NCI-H146 treated with DMSO at 0.1 percent for 48 hours (cell line): ENCODE measurements around the gene SNRPA1.
A peak's percentile ranks its signal among the peaks of the same experiment; 100 is the strongest.

ENCODE experiments used
- DNase-seq: peaks from one replicate; lab custom pipeline; 2025; ENCODE audit not compliant: unreplicated experiment; lab: John Stamatoyannopoulos, UW

The SNRPA1 gene

DNA sequence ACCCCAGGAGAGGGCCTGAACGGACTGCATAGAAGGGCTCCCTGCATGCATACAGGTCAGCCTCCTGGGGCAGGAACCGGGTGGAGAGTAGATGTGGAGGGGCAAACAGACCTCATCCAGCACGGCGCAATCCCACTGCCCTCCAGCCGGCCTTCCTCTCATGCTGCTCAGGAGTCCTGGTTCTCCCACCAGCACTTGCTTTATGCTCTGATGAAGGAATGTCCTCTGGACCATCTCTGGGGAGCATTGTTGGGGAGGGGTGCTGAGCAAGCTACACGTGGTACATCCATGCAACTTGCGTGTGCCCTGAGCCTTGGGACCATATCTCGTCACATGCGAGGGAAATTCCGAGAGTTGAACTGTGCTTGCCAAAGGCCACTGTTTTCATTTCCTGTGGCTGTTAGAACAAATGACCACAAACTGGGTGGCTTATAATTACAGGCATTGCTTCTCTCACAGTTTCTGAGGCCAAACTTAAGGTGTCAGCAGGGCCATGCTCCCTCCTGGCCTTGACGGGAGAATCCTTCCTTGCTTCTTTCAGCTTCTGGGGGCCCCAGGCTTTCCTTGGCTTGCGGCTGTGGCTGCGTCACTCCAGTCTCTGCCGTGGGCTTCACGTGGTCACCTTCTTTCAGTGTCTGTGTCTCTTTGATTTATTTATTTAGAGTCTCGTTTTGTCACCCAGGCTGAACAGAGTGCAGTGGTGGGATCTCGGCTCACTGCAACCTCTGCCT, 30.0 kb downstream of the SNRPA1 start:
- DNase-seq = no peak

- DNase-seq = no peak
Measured at GRCh38 chr15:101264011-101264410, 31.0 kb downstream of the SNRPA1 start.

- DNase-seq = no peak
Measured at GRCh38 chr15:101262551-101262950, 32.5 kb downstream of the SNRPA1 start.

- DNase-seq = peak; percentile 52
Measured at GRCh38 chr15:101258238-101259144, 36.6 kb downstream of the SNRPA1 start.

DNA sequence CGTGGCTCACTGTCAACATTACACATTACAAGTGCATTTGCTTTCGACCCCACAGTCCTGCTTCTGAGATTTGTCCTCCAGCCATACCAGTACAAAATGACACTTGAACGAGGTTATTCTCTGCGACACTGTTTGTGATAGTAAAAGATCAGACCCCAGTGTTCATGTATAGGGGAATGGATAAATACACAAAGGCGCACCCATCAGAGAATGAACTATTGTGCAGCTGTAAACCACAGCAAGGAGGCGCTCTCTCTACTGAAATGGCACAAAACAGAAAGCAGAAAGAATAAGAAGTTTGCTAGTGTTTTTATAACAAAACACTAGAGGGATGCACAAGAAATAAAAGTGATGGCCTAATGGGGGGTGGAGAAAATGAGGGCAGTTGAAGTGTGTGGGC, 38.3 kb downstream of the SNRPA1 start:
- no peak for DNase-seq

GRCh38 chr15:101255615-101256241, 39.3 kb downstream of the SNRPA1 start:
- no peak for DNase-seq

- no peak for DNase-seq
Measured at GRCh38 chr15:101255051-101255395, 40.0 kb downstream of the SNRPA1 start.

- no peak for DNase-seq
Measured at GRCh38 chr15:101254157-101255050, 40.6 kb downstream of the SNRPA1 start.

GRCh38 chr15:101252836-101253235, 42.2 kb downstream of the SNRPA1 start:
- no peak for DNase-seq

- peak; percentile 55 for DNase-seq
Measured at GRCh38 chr15:101251830-101252820, 42.9 kb downstream of the SNRPA1 start, which contains the start of gene CHSY1. Gene CHSY1, minus strand, starts transcription at chr15:101252048. Its CDS starts 592 bp downstream, at chr15:101251456.

DNA sequence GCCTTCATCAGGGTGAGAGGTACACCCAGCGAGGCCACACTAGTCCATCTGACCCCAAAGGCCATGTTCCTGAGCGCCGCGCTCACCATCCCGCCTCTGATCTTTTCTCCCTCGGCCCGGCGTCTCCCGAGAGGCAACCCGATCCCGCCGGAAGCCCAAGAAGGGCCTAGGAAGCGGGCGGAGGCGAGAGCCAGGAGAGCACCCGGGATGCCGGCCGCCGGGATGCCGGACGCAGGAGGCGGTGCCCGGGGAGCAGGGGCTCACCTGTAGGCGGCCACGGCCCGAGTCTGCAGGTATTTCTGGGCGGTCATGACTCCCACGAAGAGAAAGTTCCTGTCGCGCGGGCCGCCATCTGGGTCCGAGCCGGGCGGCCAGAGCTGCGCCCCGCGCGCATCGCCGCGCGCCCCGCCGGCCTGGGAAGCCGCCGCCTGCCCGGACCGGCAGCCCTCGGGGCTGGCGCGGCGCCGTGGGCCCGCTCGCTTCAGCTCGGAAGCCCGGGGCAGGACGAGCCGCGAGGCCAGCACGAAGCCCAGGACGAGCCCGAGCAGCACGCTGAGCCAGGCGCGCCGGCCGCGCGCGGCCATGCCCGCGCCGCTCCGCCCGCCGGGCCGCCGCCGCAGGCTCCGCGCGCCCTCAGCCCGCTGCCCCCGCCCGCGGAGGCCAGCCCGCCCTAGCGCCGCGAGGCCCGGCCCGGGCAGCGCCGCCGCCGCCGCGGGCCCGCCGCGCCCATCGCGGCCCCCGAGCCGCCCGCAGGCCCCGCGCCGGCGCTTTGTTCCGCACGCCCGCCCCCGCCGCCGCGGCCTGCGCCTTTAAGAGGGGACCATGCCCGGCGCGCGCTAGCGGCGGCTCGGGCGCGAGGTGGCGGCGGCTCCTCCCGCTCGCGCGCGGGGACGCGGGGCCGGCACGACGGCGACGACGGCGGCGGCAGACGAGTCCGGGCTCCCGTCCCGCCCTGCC, 43.9 kb downstream of the SNRPA1 start:
- DNase-seq = peak; percentile 19

DNA sequence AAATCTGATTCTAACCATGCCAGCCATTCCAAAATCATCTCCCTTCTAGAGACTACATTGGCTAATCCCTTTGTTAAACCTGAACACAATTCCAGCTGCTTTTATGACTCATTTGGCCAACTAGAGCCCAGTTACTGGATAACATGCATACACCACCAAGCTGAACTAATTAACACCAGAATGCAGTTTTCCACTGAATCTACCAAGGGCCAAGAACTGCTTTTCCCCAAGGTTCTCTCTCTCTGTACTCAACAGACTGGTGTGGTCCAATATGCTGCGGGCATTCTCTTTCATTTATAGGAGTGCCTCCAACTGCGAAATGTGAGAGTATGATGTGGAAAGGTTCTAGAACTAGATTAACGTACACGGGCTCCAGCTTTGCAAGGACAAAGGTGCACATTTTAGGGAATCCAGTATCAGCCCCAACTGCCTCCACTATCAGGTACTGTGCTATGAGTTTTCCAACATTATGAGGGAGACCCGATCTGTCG, 44.7 kb downstream of the SNRPA1 start:
- DNase-seq = no peak

- DNase-seq = no peak
Measured at GRCh38 chr15:101248274-101248673, 46.8 kb downstream of the SNRPA1 start.

GRCh38 chr15:101246824-101247745, 48.0 kb downstream of the SNRPA1 start:
- no peak for DNase-seq

DNA sequence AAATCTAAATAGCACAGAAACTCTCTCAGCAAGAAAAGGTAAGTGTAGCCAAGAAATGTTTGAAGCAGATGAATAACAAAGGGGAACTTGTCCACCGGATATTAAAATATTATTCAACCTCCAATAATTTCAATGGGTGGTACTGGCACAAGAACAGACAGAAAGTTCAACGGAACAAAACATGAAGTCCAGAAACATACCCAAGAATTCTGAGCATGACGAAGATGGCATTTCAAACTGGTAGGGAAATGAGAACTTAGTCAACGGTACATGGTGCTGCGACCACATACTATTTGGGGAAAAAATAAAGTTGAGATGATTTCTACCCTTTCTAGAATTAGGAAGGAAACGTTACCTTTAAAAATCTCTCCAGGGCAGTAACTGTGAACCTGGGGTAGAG, 48.7 kb downstream of the SNRPA1 start:
- DNase-seq = no peak

DNA sequence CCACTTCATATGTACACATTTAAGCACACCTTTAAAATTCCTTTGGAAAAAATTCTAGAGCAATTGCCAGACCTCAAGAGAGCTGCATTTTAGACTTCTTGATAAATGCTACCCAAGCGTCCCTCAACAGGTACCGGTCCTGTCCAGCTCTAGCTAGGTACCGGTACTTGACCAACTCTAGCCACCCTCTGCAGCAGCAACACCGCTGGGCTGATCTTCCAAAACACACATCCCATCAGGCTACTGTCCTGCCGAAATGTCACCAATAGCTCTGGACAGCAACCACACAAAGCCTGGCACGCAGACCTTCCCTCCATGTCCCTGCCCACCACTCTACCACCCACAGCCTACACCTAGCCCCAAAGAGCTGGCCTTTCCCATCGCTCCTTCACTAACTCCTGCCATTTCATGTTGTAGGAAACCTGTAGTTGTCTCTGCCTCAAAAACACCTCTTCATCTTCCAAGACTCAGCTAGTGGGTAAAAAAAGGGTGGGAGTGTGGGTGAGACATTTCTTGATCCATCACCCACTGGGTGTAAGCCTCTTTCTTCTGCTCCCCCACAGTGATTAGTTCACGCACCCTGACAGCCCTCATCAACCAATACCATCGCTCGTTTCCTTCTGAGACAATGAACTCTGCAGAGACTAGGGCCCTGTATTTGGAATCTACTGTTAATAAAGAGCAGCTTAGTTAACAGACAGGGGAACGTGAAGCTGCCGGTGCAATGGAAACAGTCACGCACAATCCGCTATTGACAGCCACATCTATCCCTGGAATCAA, 50.0 kb downstream of the SNRPA1 start:
- no peak for DNase-seq
